Keratinocyte (primary cell): ENCODE data around the gene GLS. TPM values are rescaled to one million over a fixed set of nuclear protein-coding genes. Genes with fewer than 3 reads are reported as not detected.

Source experiments
- DNase-seq: peaks from one replicate; pipeline ENCODE4 v3.0.0-alpha.2; 2011; ENCODE audit warnings: low read depth, missing footprints, low spot score
- FAIRE-seq: peaks from 2 replicates; lab custom pipeline; 2011; peaks lifted over from hg19 to GRCh38; lab: Jason Lieb, UNC
- H2AFZ ChIP-seq: 2 replicates; pipeline ENCODE4 v1.6.0; 2012; ENCODE audit warnings: low read length, control low read depth, inconsistent platforms; ENCODE audit not compliant: control insufficient read depth
- H3K27ac ChIP-seq: 2 replicates; pipeline ENCODE4 v1.5.1; 2011; ENCODE audit warnings: low read length; ENCODE audit not compliant: control insufficient read depth, insufficient read depth
- H3K27me3 ChIP-seq: 3 replicates; pipeline ENCODE4 v1.6.0; 2011; ENCODE audit warnings: low read length; ENCODE audit not compliant: control insufficient read depth, insufficient read depth; ENCODE audit errors: extremely low read depth
- H3K36me3 ChIP-seq, 2 experiments: 2 replicates in 1 of 2; 3 replicates in 1 of 2; pipeline ENCODE4 v1.5.1; 2011; ENCODE audit warnings: low read length in 2 of 2, mild to moderate bottlenecking in 1 of 2; ENCODE audit not compliant: control insufficient read depth in 2 of 2, insufficient read depth in 2 of 2; ENCODE audit errors: extremely low read depth in 1 of 2
- H3K4me1 ChIP-seq: 3 replicates; pipeline ENCODE4 v1.5.1; 2011; ENCODE audit warnings: low read length; ENCODE audit not compliant: control insufficient read depth, insufficient read depth; ENCODE audit errors: extremely low read depth
- H3K4me2 ChIP-seq: 3 replicates; pipeline ENCODE4 v1.6.0; 2011; ENCODE audit warnings: low read depth, low read length; ENCODE audit not compliant: control insufficient read depth, insufficient read depth; ENCODE audit errors: extremely low read depth
- H3K4me3 ChIP-seq, 3 experiments: fragments of 200-600 bp in 1 of 3; sonication (generic) in 1 of 3; 2 replicates in 2 of 3; 3 replicates in 1 of 3; pipeline ENCODE4 v1.5.1; 2011 to 2016; ENCODE audit warnings: low read length in 3 of 3, mild to moderate bottlenecking in 3 of 3, control low read depth in 2 of 3, inconsistent platforms in 1 of 3, low read depth in 1 of 3, mixed read lengths in 1 of 3, mixed run types in 1 of 3, moderate library complexity in 1 of 3; ENCODE audit not compliant: control insufficient read depth in 2 of 3, insufficient read depth in 2 of 3; ENCODE audit errors: extremely low read depth in 1 of 3
- H3K79me2 ChIP-seq: 2 replicates; pipeline ENCODE4 v1.6.0; 2012; ENCODE audit warnings: low read length; ENCODE audit not compliant: control insufficient read depth, insufficient read depth
- H3K9ac ChIP-seq: 3 replicates; pipeline ENCODE4 v1.6.0; 2011; ENCODE audit warnings: low read length; ENCODE audit not compliant: control insufficient read depth, insufficient read depth; ENCODE audit errors: extremely low read depth
- H3K9me1 ChIP-seq: 3 replicates; pipeline ENCODE4 v1.6.0; 2011; ENCODE audit warnings: low read length; ENCODE audit not compliant: control insufficient read depth, insufficient read depth; ENCODE audit errors: extremely low read depth
- H3K9me3 ChIP-seq: 2 replicates; pipeline ENCODE4 v1.5.1; 2012; ENCODE audit warnings: low read depth, low read length; ENCODE audit not compliant: control insufficient read depth
- H4K20me1 ChIP-seq: 3 replicates; pipeline ENCODE4 v1.6.0; 2011; ENCODE audit warnings: low read length; ENCODE audit not compliant: control insufficient read depth, insufficient read depth; ENCODE audit errors: extremely low read depth
- CTCF ChIP-seq, 3 experiments: IDR thresholded peaks in 1 of 3; conservative IDR thresholded peaks in 1 of 3; optimal IDR thresholded peaks in 1 of 3; 2 replicates in 2 of 3; 3 replicates in 1 of 3; pipeline versions ENCODE3 to v1.5.1; 2011; ENCODE audit warnings: low read length in 3 of 3, mild to moderate bottlenecking in 3 of 3, moderate library complexity in 2 of 3, control low read depth in 1 of 3, inconsistent platforms in 1 of 3; ENCODE audit not compliant: insufficient read depth in 2 of 3; ENCODE audit errors: extremely low read depth in 1 of 3
- EZH2 ChIP-seq: IDR thresholded peaks from one replicate; pipeline ENCODE4 v1.6.1; 2012; ENCODE audit warnings: inconsistent platforms, mild to moderate bottlenecking, low read length, moderate library complexity
- dilution Hi-C: fragments of 300-500 bp; cut with MboI; formaldehyde crosslinking; loops from one replicate; pipeline ENCODE4 v1.7.0; 2020; ENCODE audit warnings: low sequenced_read_pairs; ENCODE audit not compliant: extremely low pct_ligation_motif_present
- polyA plus RNA-seq, 5 experiments: library from polyadenylated mRNA; depleted of rRNA in 3 of 5; stranded (reverse) in 3 of 5; stranded (forward) in 1 of 5; unstranded in 1 of 5; fragments of >200 nt; gene quantifications; 1 replicate in 1 of 5; 2 replicates in 3 of 5; 3 replicates in 1 of 5; pipeline versions ENCODE4 v1.2.1 to v1.2.3, GENCODE V29; 2011 to 2012; ENCODE audit warnings: missing spikeins in 2 of 5, low read depth in 1 of 5, low replicate concordance in 1 of 5

GLS gene
- polyA plus RNA-seq, 1 donor (not counting 4 experiments of a cell fraction or from before 2014, with no cell fraction given): 130 TPM

- Histone ChIP-seq H3K4me2 (no peak overlapping the region), H2AFZ (no peak overlapping the region), H4K20me1 (no peaks in the 10 kb centered on the region), H3K4me3 (no peak overlapping the region), H3K4me1 (peaks cover 4% of the 10 kb centered on the region), H3K9ac (no peak overlapping the region), H3K27me3 (no peaks in the 10 kb centered on the region), H3K9me3 (no peaks in the 10 kb centered on the region), H3K9me1 (no peaks in the 10 kb centered on the region), H3K79me2 (no peaks in the 10 kb centered on the region), H3K27ac (no peak overlapping the region), H3K36me3 (no peaks in the 10 kb centered on the region)
- FAIRE-seq (no peak), DNase-seq (no peak)
- dilution Hi-C loops: no loop called here
- TF ChIP-seq EZH2: no peak
- no peak for TF ChIP-seq CTCF (optimal IDR thresholded peaks at IDR 0.05 in 1 of 3, IDR thresholded peaks at IDR 0.05 in 1 of 3, conservative IDR thresholded peaks at IDR 0.05 in 1 of 3; ENCODE audit: extremely low read depth in 1 of 3, insufficient read depth in 2 of 3, low read length in 3 of 3)
Observed at GRCh38 chr2:190867212-190867611, 13.4 kb upstream of the GLS start.

GRCh38 chr2:190867832-190868231, 12.8 kb upstream of the GLS start:
- Histone ChIP-seq H3K36me3 (no peaks in the 10 kb centered on the region), H3K79me2 (no peaks in the 10 kb centered on the region), H3K9ac (no peak overlapping the region), H3K9me1 (no peaks in the 10 kb centered on the region), H3K4me3 (no peak overlapping the region), H2AFZ (no peak overlapping the region), H3K9me3 (no peaks in the 10 kb centered on the region), H3K4me1 (peaks cover under 1% of the 10 kb centered on the region), H4K20me1 (no peaks in the 10 kb centered on the region), H3K4me2 (no peak overlapping the region), H3K27me3 (no peaks in the 10 kb centered on the region), H3K27ac (no peak overlapping the region)
- TF ChIP-seq EZH2: no peak
- no peak for TF ChIP-seq CTCF (optimal IDR thresholded peaks at IDR 0.05 in 1 of 3, IDR thresholded peaks at IDR 0.05 in 1 of 3, conservative IDR thresholded peaks at IDR 0.05 in 1 of 3; ENCODE audit: extremely low read depth in 1 of 3, insufficient read depth in 2 of 3, low read length in 3 of 3)
- FAIRE-seq (no peak), DNase-seq (no peak)
- dilution Hi-C loops: no loop called here
